Neural cell (in vitro differentiated cells): ENCODE data around the gene AQP10. TPM values are rescaled to one million over a fixed set of nuclear protein-coding genes. Genes with fewer than 3 reads are reported as not detected.
"Not testable (repeated sequence)": the region's sequence is repeated elsewhere in the genome, so short reads cannot be mapped to it uniquely, and the experiment has no call there.

Source experiments
- H2AFZ ChIP-seq: fragments of 200-600, 300-800 bp; sonication (generic), shearing (Covaris generic); 2 replicates; pipeline ENCODE4 v1.6.0; 2014; ENCODE audit warnings: low read depth, mild to moderate bottlenecking, antibody characterized with exemption, low read length, moderate library complexity
- H3F3A ChIP-seq: fragments of 200-600 bp; shearing (Covaris generic); 2 replicates; pipeline ENCODE4 v1.6.1; 2016; ENCODE audit warnings: mild to moderate bottlenecking, moderate library complexity, mixed read lengths, antibody characterized with exemption, low read length; ENCODE audit not compliant: insufficient read depth, poor library complexity, severe bottlenecking
- H3K27ac ChIP-seq: fragments of 200-600, 300-800 bp; sonication (generic), shearing (Covaris generic); 2 replicates; pipeline ENCODE4 v1.5.1; 2014; ENCODE audit warnings: mild to moderate bottlenecking, low read length, moderate library complexity
- H3K27me3 ChIP-seq: fragments of 300-800, 200-600 bp; sonication (generic), shearing (Covaris generic); 2 replicates; pipeline ENCODE4 v1.6.0; 2014; ENCODE audit warnings: mild to moderate bottlenecking, low read depth, low read length, moderate library complexity; ENCODE audit not compliant: insufficient read depth
- H3K36me3 ChIP-seq: fragments of 300-800, 200-600 bp; sonication (generic), shearing (Covaris generic); 2 replicates; pipeline ENCODE4 v1.5.1; 2014; ENCODE audit warnings: mild to moderate bottlenecking, antibody characterized with exemption, low read length, moderate library complexity; ENCODE audit not compliant: insufficient read depth
- H3K4me2 ChIP-seq: fragments of 300-800, 200-600 bp; sonication (generic), shearing (Covaris generic); 2 replicates; pipeline ENCODE4 v1.6.0; 2014; ENCODE audit warnings: mild to moderate bottlenecking, low read length
- H3K4me3 ChIP-seq: fragments of 300-800, 200-600 bp; sonication (generic), shearing (Covaris generic); 2 replicates; pipeline ENCODE4 v1.5.1; 2014; ENCODE audit warnings: mild to moderate bottlenecking, low read length, moderate library complexity
- H3K79me2 ChIP-seq: fragments of 200-600 bp; shearing (Covaris generic); replicated peaks from 2 replicates; pipeline ENCODE4 v1.6.0; 2014; ENCODE audit warnings: mild to moderate bottlenecking, low read length, moderate library complexity; ENCODE audit not compliant: insufficient read depth
- H3K9ac ChIP-seq: fragments of 300-800, 200-600 bp; sonication (generic), shearing (Covaris generic); 2 replicates; pipeline ENCODE4 v1.6.1; 2016; ENCODE audit warnings: mild to moderate bottlenecking, low read length, mixed read lengths
- H3K9me2 ChIP-seq: fragments of 200-600 bp; shearing (Covaris generic); 2 replicates; pipeline ENCODE4 v1.6.1; 2016; ENCODE audit warnings: mild to moderate bottlenecking, low read length, mixed read lengths; ENCODE audit not compliant: insufficient read depth
- H3K9me3 ChIP-seq: fragments of 200-600, 300-800 bp; sonication (generic), shearing (Covaris generic); 2 replicates; pipeline ENCODE4 v1.6.1; 2016; ENCODE audit warnings: mild to moderate bottlenecking, mixed run types, low read length, moderate library complexity, mixed read lengths
- H4K20me1 ChIP-seq: fragments of 200-600 bp; shearing (Covaris generic); 2 replicates; pipeline ENCODE4 v1.6.1; 2016; ENCODE audit warnings: mild to moderate bottlenecking, mixed run types; ENCODE audit not compliant: insufficient read depth
- CTCF ChIP-seq: fragments of 450-650 bp; IDR thresholded peaks from 2 replicates; pipeline ENCODE4 v1.5.1; 2014; ENCODE audit warnings: antibody characterized with exemption, mild to moderate bottlenecking, moderate library complexity; ENCODE audit not compliant: poor library complexity, severe bottlenecking
- EP300 ChIP-seq: fragments of 450-650 bp; conservative IDR thresholded peaks from 2 replicates; pipeline ENCODE4 v1.6.1; 2014; ENCODE audit warnings: antibody characterized with exemption, mild to moderate bottlenecking, moderate library complexity; ENCODE audit not compliant: poor library complexity, severe bottlenecking
- EZH2 ChIP-seq: fragments of 200-600, 300-800 bp; shearing (Covaris generic), sonication (generic); IDR thresholded peaks from 2 replicates; pipeline ENCODE4 v1.6.1; 2014; ENCODE audit warnings: antibody characterized with exemption, low read length, borderline replicate concordance, mild to moderate bottlenecking; ENCODE audit not compliant: insufficient read depth, poor library complexity, severe bottlenecking
- MXI1 ChIP-seq: fragments of 450-650 bp; conservative IDR thresholded peaks from 2 replicates; pipeline ENCODE4 v1.6.1; 2014; ENCODE audit warnings: antibody characterized with exemption, mild to moderate bottlenecking; ENCODE audit not compliant: poor library complexity, severe bottlenecking
- POLR2AphosphoS5 ChIP-seq: IDR thresholded peaks from 2 replicates; pipeline ENCODE4 v1.6.1; 2012
- RAD21 ChIP-seq: fragments of 450-650 bp; conservative IDR thresholded peaks from 2 replicates; pipeline ENCODE4 v1.6.1; 2014; ENCODE audit warnings: antibody characterized with exemption, mild to moderate bottlenecking, moderate library complexity
- REST ChIP-seq: IDR thresholded peaks from 2 replicates; pipeline ENCODE4 v1.6.1; 2012; ENCODE audit warnings: borderline replicate concordance
- SMC3 ChIP-seq: fragments of 450-650 bp; conservative IDR thresholded peaks from 2 replicates; pipeline ENCODE4 v1.6.1; 2014; ENCODE audit warnings: antibody characterized with exemption, mild to moderate bottlenecking, moderate library complexity; ENCODE audit not compliant: poor library complexity
- TAF1 ChIP-seq: IDR thresholded peaks from 2 replicates; pipeline ENCODE4 v1.6.1; 2012; ENCODE audit warnings: low read depth
- polyA plus RNA-seq: library from polyadenylated mRNA; depleted of rRNA; stranded (reverse); fragments of >200 nt; gene quantifications from 2 replicates; pipeline ENCODE4 v1.2.3, GENCODE V29; 2014

AQP10 gene
- polyA plus RNA-seq, 1 donor from 2014 or later = not detected

GRCh38 chr1:154338875-154339274, 18.0 kb downstream of the AQP10 start:
- no peaks in the 10 kb centered on the region for H4K20me1 ChIP-seq
- H3K79me2 ChIP-seq = no peaks in the 10 kb centered on the region
- H3K36me3 ChIP-seq = peaks cover 6% of the 10 kb centered on the region
- H3K9ac ChIP-seq = no peak overlapping the region
- H2AFZ ChIP-seq = no peak overlapping the region
- H3K9me2 ChIP-seq = no peaks in the 10 kb centered on the region
- no peaks in the 10 kb centered on the region for H3F3A ChIP-seq
- no peak overlapping the region for H3K4me2 ChIP-seq
- TF ChIP-seq SMC3 (no peak), REST (no peak), TAF1 (no peak), MXI1 (no peak), EP300 (no peak), RAD21 (no peak), EZH2 (no peak), CTCF (no peak), POLR2AphosphoS5 (no peak)
- H3K27me3 ChIP-seq = no peaks in the 10 kb centered on the region
- H3K27ac ChIP-seq = no peak overlapping the region
- H3K4me3 ChIP-seq = no peak overlapping the region
- no peaks in the 10 kb centered on the region for H3K9me3 ChIP-seq

- not testable (repeated sequence) for H3K9me2 ChIP-seq, H4K20me1 ChIP-seq, H3K27ac ChIP-seq, H3K9ac ChIP-seq, H3K4me2 ChIP-seq, H3K79me2 ChIP-seq, H3K9me3 ChIP-seq, H3K27me3 ChIP-seq, H2AFZ ChIP-seq, H3K4me3 ChIP-seq, H3F3A ChIP-seq
- peaks cover 10% of the 10 kb centered on the region for H3K36me3 ChIP-seq
These were observed 20.5 kb downstream of the AQP10 start for GRCh38 chr1:154341366-154341765.

- no peak overlapping the region for H3K4me3 ChIP-seq
- no peaks in the 10 kb centered on the region for H3F3A ChIP-seq
- peaks cover 10% of the 10 kb centered on the region for H3K36me3 ChIP-seq
- H3K9ac ChIP-seq = no peak overlapping the region
- H3K4me2 ChIP-seq = no peak overlapping the region
- H3K9me3 ChIP-seq = no peaks in the 10 kb centered on the region
- H4K20me1 ChIP-seq = no peaks in the 10 kb centered on the region
- TF ChIP-seq SMC3 (no peak), EZH2 (no peak), POLR2AphosphoS5 (no peak), REST (no peak), MXI1 (no peak), CTCF (no peak), EP300 (no peak), TAF1 (no peak)
- H3K27me3 ChIP-seq = no peaks in the 10 kb centered on the region
- no peaks in the 10 kb centered on the region for H3K9me2 ChIP-seq
- H3K27ac ChIP-seq = no peak overlapping the region
- no peaks in the 10 kb centered on the region for H3K79me2 ChIP-seq
- no peak overlapping the region for H2AFZ ChIP-seq
These were observed 21.2 kb downstream of the AQP10 start for GRCh38 chr1:154342132-154342531.
